Renal pelvis (tissue), 4 donors: ENCODE measurements around the gene MFN2. TPM values are rescaled to one million over a fixed set of nuclear protein-coding genes. Genes with fewer than 3 reads are reported as not detected.
"Not testable (repeated sequence)": the region's sequence is repeated elsewhere in the genome, so short reads cannot be mapped to it uniquely, and the experiment has no call there.

Source experiments
- DNase-seq: peaks from one replicate; pipeline ENCODE4 v3.0.0-alpha.2; 2013
- polyA plus RNA-seq, 3 donors: library from polyadenylated mRNA; unstranded; fragments of 120-200 nt; gene quantifications; one replicate each; pipeline ENCODE4 v1.2.1, GENCODE V29; 2013; ENCODE audit not compliant: insufficient read length in 3 of 3

The MFN2 gene
- polyA plus RNA-seq, 3 donors = 69.7 to 70.9 (median 70.0) TPM

GRCh38 chr1:11990303-11991032 is 10.2 kb downstream of the MFN2 start:
- no peak for DNase-seq

GRCh38 chr1:11991969-11992676 is 11.9 kb downstream of the MFN2 start:
- DNase-seq = no peak

- DNase-seq = no peak
Observed at GRCh38 chr1:11997081-11997850, 17.0 kb downstream of the MFN2 start.

GRCh38 chr1:11998636-11999035 is 18.4 kb downstream of the MFN2 start:
- no peak for DNase-seq

- no peak for DNase-seq
Observed at GRCh38 chr1:11999236-11999635, 19.0 kb downstream of the MFN2 start.

- DNase-seq = no peak
Observed at GRCh38 chr1:12001249-12001917, 21.1 kb downstream of the MFN2 start.

GRCh38 chr1:12001996-12002493 is 21.8 kb downstream of the MFN2 start:
- no peak for DNase-seq

- DNase-seq = no peak
Observed at GRCh38 chr1:12003762-12004161, 23.5 kb downstream of the MFN2 start.

GRCh38 chr1:12005488-12006166 is 25.4 kb downstream of the MFN2 start:
- DNase-seq = no peak

GRCh38 chr1:12006167-12006921 is 26.1 kb downstream of the MFN2 start:
- no peak for DNase-seq

- no peak for DNase-seq
Observed at GRCh38 chr1:12007204-12007603, 27.0 kb downstream of the MFN2 start.

GRCh38 chr1:12008355-12008754 is 28.1 kb downstream of the MFN2 start:
- not testable (repeated sequence) for DNase-seq

- DNase-seq = no peak
Observed at GRCh38 chr1:12009318-12009947, 29.2 kb downstream of the MFN2 start.

GRCh38 chr1:12010746-12011570 is 30.7 kb downstream of the MFN2 start:
- no peak for DNase-seq

- no peak for DNase-seq
Observed at GRCh38 chr1:12011998-12012397, 31.8 kb downstream of the MFN2 start.

GRCh38 chr1:12012560-12013316 is 32.5 kb downstream of the MFN2 start:
- no peak for DNase-seq

GRCh38 chr1:12014141-12014991 is 34.1 kb downstream of the MFN2 start:
- no peak for DNase-seq
